Astrocyte (in vitro differentiated cells and primary cell): Measurements from ENCODE around the gene FRY.

Experiments used
- EZH2 ChIP-seq: IDR thresholded peaks from 2 replicates; pipeline ENCODE4 v1.6.1; 2012; ENCODE audit warnings: mild to moderate bottlenecking, low read length, inconsistent platforms; ENCODE audit not compliant: insufficient read depth
- TF ChIP-seq, protein P1 (sequence below): IDR thresholded peaks from 2 replicates; pipeline ENCODE4 v1.5.1; 2011; ENCODE audit warnings: low read depth, mild to moderate bottlenecking, inconsistent platforms, low read length, moderate library complexity; ENCODE audit not compliant: insufficient read depth

DNA sequence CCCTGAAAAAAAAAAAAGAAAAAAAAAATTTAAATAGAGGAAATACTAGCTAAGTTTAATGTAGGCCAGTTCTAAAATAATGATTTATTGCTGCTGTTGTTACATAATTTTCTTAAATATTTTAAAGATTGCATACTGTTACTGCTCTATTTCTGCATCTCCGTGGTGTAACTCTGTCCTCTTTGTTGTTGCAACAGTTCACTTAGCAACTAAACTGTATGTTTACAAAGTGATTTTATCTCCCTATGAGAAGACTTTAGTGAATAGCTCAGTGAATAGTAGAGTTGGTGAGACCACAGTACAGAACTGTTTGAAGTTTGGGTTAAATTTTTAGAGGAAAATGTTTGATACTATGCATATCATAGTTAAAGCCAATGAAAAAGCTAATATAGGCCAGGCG is 303.1 kb downstream of the FRY start:
- TF ChIP-seq, protein P1, sequence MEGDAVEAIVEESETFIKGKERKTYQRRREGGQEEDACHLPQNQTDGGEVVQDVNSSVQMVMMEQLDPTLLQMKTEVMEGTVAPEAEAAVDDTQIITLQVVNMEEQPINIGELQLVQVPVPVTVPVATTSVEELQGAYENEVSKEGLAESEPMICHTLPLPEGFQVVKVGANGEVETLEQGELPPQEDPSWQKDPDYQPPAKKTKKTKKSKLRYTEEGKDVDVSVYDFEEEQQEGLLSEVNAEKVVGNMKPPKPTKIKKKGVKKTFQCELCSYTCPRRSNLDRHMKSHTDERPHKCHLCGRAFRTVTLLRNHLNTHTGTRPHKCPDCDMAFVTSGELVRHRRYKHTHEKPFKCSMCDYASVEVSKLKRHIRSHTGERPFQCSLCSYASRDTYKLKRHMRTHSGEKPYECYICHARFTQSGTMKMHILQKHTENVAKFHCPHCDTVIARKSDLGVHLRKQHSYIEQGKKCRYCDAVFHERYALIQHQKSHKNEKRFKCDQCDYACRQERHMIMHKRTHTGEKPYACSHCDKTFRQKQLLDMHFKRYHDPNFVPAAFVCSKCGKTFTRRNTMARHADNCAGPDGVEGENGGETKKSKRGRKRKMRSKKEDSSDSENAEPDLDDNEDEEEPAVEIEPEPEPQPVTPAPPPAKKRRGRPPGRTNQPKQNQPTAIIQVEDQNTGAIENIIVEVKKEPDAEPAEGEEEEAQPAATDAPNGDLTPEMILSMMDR = no peak
- TF ChIP-seq EZH2 = no peak
